Non-pigmented ciliary epithelial cell (primary cell): Measurements from ENCODE around the gene MAP7D2.
A peak's percentile ranks its signal among the peaks of the same experiment; 100 is the strongest.

Source experiments
- DNase-seq: peaks from one replicate; pipeline ENCODE4 v3.0.0-alpha.2; 2010; ENCODE audit warnings: low read depth

MAP7D2 gene

GRCh38 chrX:20112022-20112774, 4.5 kb downstream of the MAP7D2 start:
- DNase-seq: no peak

GRCh38 chrX:20111271-20111670, 5.4 kb downstream of the MAP7D2 start:
- no peak for DNase-seq

- DNase-seq: no peak
Measured at GRCh38 chrX:20101934-20102581, 14.6 kb downstream of the MAP7D2 start.

GRCh38 chrX:20091499-20091898, 25.2 kb downstream of the MAP7D2 start:
- no peak for DNase-seq

- DNase-seq: no peak
Measured at GRCh38 chrX:20089845-20090244, 26.9 kb downstream of the MAP7D2 start.

GRCh38 chrX:20080277-20080676, 36.4 kb downstream of the MAP7D2 start:
- DNase-seq: no peak

- no peak for DNase-seq
Measured at GRCh38 chrX:20071511-20072079, 45.1 kb downstream of the MAP7D2 start.

- DNase-seq: peak; percentile 53
Measured at GRCh38 chrX:20067709-20068561, 48.8 kb downstream of the MAP7D2 start.

GRCh38 chrX:20066968-20067708, 49.6 kb downstream of the MAP7D2 start:
- no peak for DNase-seq

- DNase-seq: no peak
Measured at GRCh38 chrX:20063716-20064351, 52.9 kb downstream of the MAP7D2 start.

- no peak for DNase-seq
Measured at GRCh38 chrX:20063153-20063552, 53.6 kb downstream of the MAP7D2 start.

- peak; percentile 28 for DNase-seq
Measured at GRCh38 chrX:20061855-20062254, 54.9 kb downstream of the MAP7D2 start.

GRCh38 chrX:20060961-20061748, 55.6 kb downstream of the MAP7D2 start:
- DNase-seq: no peak

GRCh38 chrX:20059467-20060128, 57.1 kb downstream of the MAP7D2 start:
- DNase-seq: no peak

GRCh38 chrX:20057479-20057878, 59.2 kb downstream of the MAP7D2 start:
- DNase-seq: no peak

- DNase-seq: no peak
Measured at GRCh38 chrX:20056704-20057103, 60.0 kb downstream of the MAP7D2 start.

GRCh38 chrX:20053537-20053936, 63.2 kb downstream of the MAP7D2 start:
- DNase-seq: no peak

GRCh38 chrX:20046864-20047263, 69.8 kb downstream of the MAP7D2 start:
- no peak for DNase-seq

- DNase-seq: no peak
Measured at GRCh38 chrX:20046223-20046622, 70.5 kb downstream of the MAP7D2 start.

- no peak for DNase-seq
Measured at GRCh38 chrX:20042221-20042620, 74.5 kb downstream of the MAP7D2 start.
